Activated T-helper 17 cell treated with anti-CD3 and anti-CD28 coated beads, Interleukin-2, amount 50 U/mL, for 72 hours (primary cell): ENCODE data around the gene TUBE1. TPM values are rescaled to one million over a fixed set of nuclear protein-coding genes. Genes with fewer than 3 reads are reported as not detected.
A peak's percentile ranks its signal among the peaks of the same experiment; 100 is the strongest.
"Not testable (repeated sequence)": the region's sequence is repeated elsewhere in the genome, so short reads cannot be mapped to it uniquely, and the experiment has no call there.

Source experiments
- ATAC-seq: fragments of 150-1000 bp; cut with Tn5 transposase; replicated peaks from 2 replicates; pipeline ENCODE4 v1.10.0; 2021; ENCODE audit warnings: mild to moderate bottlenecking, moderate library complexity
- H3K27ac Mint-ChIP-seq: one replicate; pipeline ENCODE4 v1.8.0; 2022; ENCODE audit warnings: mixed read lengths
- H3K27me3 Mint-ChIP-seq: one replicate; pipeline ENCODE4 v1.8.0; 2022; ENCODE audit warnings: mixed read lengths
- H3K36me3 Mint-ChIP-seq: one replicate; pipeline ENCODE4 v1.8.0; 2022; ENCODE audit warnings: low read depth, mild to moderate bottlenecking, mixed read lengths
- H3K4me1 Mint-ChIP-seq: one replicate; pipeline ENCODE4 v1.8.0; 2022; ENCODE audit warnings: mixed read lengths
- H3K4me3 Mint-ChIP-seq: one replicate; pipeline ENCODE4 v1.8.0; 2022; ENCODE audit warnings: mild to moderate bottlenecking, mixed read lengths
- H3K9me3 Mint-ChIP-seq: one replicate; pipeline ENCODE4 v1.8.0; 2022; ENCODE audit warnings: mixed read lengths
- total RNA-seq, 2 donors: library from RNA; stranded (reverse); gene quantifications; one replicate each; pipeline ENCODE4 v1.2.3, GENCODE V29; 2022

TUBE1 gene
- total RNA-seq, result 10 to 100 TPM; 17.1 to 24.0 TPM

- H3K36me3 Mint-ChIP-seq, result peaks cover 33% of the 10 kb centered on the region
- H3K27ac Mint-ChIP-seq, result no peak within 1 kb of the TSS
- no peak within 1 kb of the TSS for H3K4me3 Mint-ChIP-seq
- no peaks in the 10 kb centered on the region for H3K4me1 Mint-ChIP-seq
- no peaks in the 10 kb centered on the region for H3K9me3 Mint-ChIP-seq
- peaks cover 14% of the 10 kb centered on the region for H3K27me3 Mint-ChIP-seq
- ATAC-seq, result peak; percentile 97
Measured at GRCh38 chr6:112087136-112087911, at the start of gene TUBE1, which contains the start of gene FAM229B. TSS of gene TUBE1 (minus strand) at chr6:112087482. CDS start at chr6:112087434, 48 bp downstream. TSS of gene FAM229B (plus strand) at chr6:112087591. CDS start at chr6:112099284, 11,693 bp downstream.

GRCh38 chr6:112130878-112131277 is 43.6 kb upstream of the TUBE1 start:
- no peaks in the 10 kb centered on the region for H3K4me1 Mint-ChIP-seq
- ATAC-seq, result no peak
- peaks cover 18% of the 10 kb centered on the region for H3K27me3 Mint-ChIP-seq
- no peak overlapping the region for H3K4me3 Mint-ChIP-seq
- H3K36me3 Mint-ChIP-seq, result no peaks in the 10 kb centered on the region
- H3K9me3 Mint-ChIP-seq, result no peaks in the 10 kb centered on the region
- no peak overlapping the region for H3K27ac Mint-ChIP-seq

- Mint-ChIP-seq H3K9me3 (no peaks in the 10 kb centered on the region), H3K27ac (no peak overlapping the region), H3K4me1 (no peaks in the 10 kb centered on the region), H3K36me3 (no peaks in the 10 kb centered on the region), H3K27me3 (peaks cover 18% of the 10 kb centered on the region), H3K4me3 (no peak overlapping the region)
- ATAC-seq, result no peak
Measured at GRCh38 chr6:112128208-112128607, 40.9 kb upstream of the TUBE1 start.

GRCh38 chr6:112123982-112124381 is 36.7 kb upstream of the TUBE1 start:
- H3K27ac Mint-ChIP-seq, result no peak overlapping the region
- no peaks in the 10 kb centered on the region for H3K4me1 Mint-ChIP-seq
- no peaks in the 10 kb centered on the region for H3K9me3 Mint-ChIP-seq
- H3K36me3 Mint-ChIP-seq, result no peaks in the 10 kb centered on the region
- H3K4me3 Mint-ChIP-seq, result no peak overlapping the region
- ATAC-seq, result no peak
- H3K27me3 Mint-ChIP-seq, result peaks cover 14% of the 10 kb centered on the region

- ATAC-seq, result no peak
- no peaks in the 10 kb centered on the region for H3K9me3 Mint-ChIP-seq
- peaks cover 10% of the 10 kb centered on the region for H3K27me3 Mint-ChIP-seq
- H3K4me1 Mint-ChIP-seq, result no peaks in the 10 kb centered on the region
- no peak overlapping the region for H3K4me3 Mint-ChIP-seq
- H3K27ac Mint-ChIP-seq, result no peak overlapping the region
- no peaks in the 10 kb centered on the region for H3K36me3 Mint-ChIP-seq
Measured at GRCh38 chr6:112122756-112123155, 35.5 kb upstream of the TUBE1 start.

GRCh38 chr6:112118034-112118433 is 30.8 kb upstream of the TUBE1 start:
- Mint-ChIP-seq H3K36me3 (no peaks in the 10 kb centered on the region), H3K9me3 (no peaks in the 10 kb centered on the region), H3K27ac (peak overlapping the region; percentile 61), H3K4me3 (no peak overlapping the region), H3K4me1 (no peaks in the 10 kb centered on the region), H3K27me3 (peaks cover 8% of the 10 kb centered on the region)
- ATAC-seq, result no peak

GRCh38 chr6:112117554-112117953 is 30.3 kb upstream of the TUBE1 start:
- ATAC-seq, result peak; percentile 65
- no peaks in the 10 kb centered on the region for H3K36me3 Mint-ChIP-seq
- no peaks in the 10 kb centered on the region for H3K4me1 Mint-ChIP-seq
- no peak overlapping the region for H3K4me3 Mint-ChIP-seq
- peak overlapping the region; percentile 61 for H3K27ac Mint-ChIP-seq
- no peaks in the 10 kb centered on the region for H3K9me3 Mint-ChIP-seq
- H3K27me3 Mint-ChIP-seq, result peaks cover 8% of the 10 kb centered on the region

GRCh38 chr6:112116221-112116620 is 28.9 kb upstream of the TUBE1 start:
- no peaks in the 10 kb centered on the region for H3K4me1 Mint-ChIP-seq
- H3K36me3 Mint-ChIP-seq, result no peaks in the 10 kb centered on the region
- ATAC-seq, result no peak
- no peak overlapping the region for H3K27ac Mint-ChIP-seq
- H3K4me3 Mint-ChIP-seq, result no peak overlapping the region
- no peaks in the 10 kb centered on the region for H3K9me3 Mint-ChIP-seq
- H3K27me3 Mint-ChIP-seq, result peaks cover 8% of the 10 kb centered on the region

- H3K36me3 Mint-ChIP-seq, result no peaks in the 10 kb centered on the region
- no peak for ATAC-seq
- no peak overlapping the region for H3K4me3 Mint-ChIP-seq
- no peak overlapping the region for H3K27ac Mint-ChIP-seq
- H3K4me1 Mint-ChIP-seq, result no peaks in the 10 kb centered on the region
- H3K9me3 Mint-ChIP-seq, result no peaks in the 10 kb centered on the region
- H3K27me3 Mint-ChIP-seq, result peaks cover 8% of the 10 kb centered on the region
Measured at GRCh38 chr6:112114577-112115223, 27.4 kb upstream of the TUBE1 start.

- H3K4me3 Mint-ChIP-seq, result no peak overlapping the region
- no peaks in the 10 kb centered on the region for H3K9me3 Mint-ChIP-seq
- no peak for ATAC-seq
- H3K36me3 Mint-ChIP-seq, result no peaks in the 10 kb centered on the region
- H3K4me1 Mint-ChIP-seq, result no peaks in the 10 kb centered on the region
- peaks cover 8% of the 10 kb centered on the region for H3K27me3 Mint-ChIP-seq
- H3K27ac Mint-ChIP-seq, result no peak overlapping the region
Measured at GRCh38 chr6:112113918-112114317, 26.6 kb upstream of the TUBE1 start.

GRCh38 chr6:112113431-112113830 is 26.1 kb upstream of the TUBE1 start:
- H3K4me3 Mint-ChIP-seq, result no peak overlapping the region
- no peak overlapping the region for H3K27ac Mint-ChIP-seq
- no peak for ATAC-seq
- peaks cover 8% of the 10 kb centered on the region for H3K27me3 Mint-ChIP-seq
- no peaks in the 10 kb centered on the region for H3K9me3 Mint-ChIP-seq
- H3K36me3 Mint-ChIP-seq, result no peaks in the 10 kb centered on the region
- H3K4me1 Mint-ChIP-seq, result no peaks in the 10 kb centered on the region

GRCh38 chr6:112109262-112109661 is 22.0 kb upstream of the TUBE1 start:
- peaks cover 7% of the 10 kb centered on the region for H3K27me3 Mint-ChIP-seq
- H3K27ac Mint-ChIP-seq, result no peak overlapping the region
- H3K4me3 Mint-ChIP-seq, result no peak overlapping the region
- H3K4me1 Mint-ChIP-seq, result no peaks in the 10 kb centered on the region
- no peaks in the 10 kb centered on the region for H3K36me3 Mint-ChIP-seq
- H3K9me3 Mint-ChIP-seq, result peaks cover 5% of the 10 kb centered on the region
- ATAC-seq, result no peak

- no peak overlapping the region for H3K27ac Mint-ChIP-seq
- ATAC-seq, result no peak
Measured at GRCh38 chr6:112106562-112106961, 19.3 kb upstream of the TUBE1 start.

GRCh38 chr6:112106026-112106425 is 18.7 kb upstream of the TUBE1 start:
- H3K27ac Mint-ChIP-seq, ATAC-seq, H3K9me3 Mint-ChIP-seq, H3K27me3 Mint-ChIP-seq, H3K36me3 Mint-ChIP-seq, H3K4me1 Mint-ChIP-seq, H3K4me3 Mint-ChIP-seq: not testable (repeated sequence)

More at GRCh38 chr6:112106562-112106961, 19.3 kb upstream of the TUBE1 start:
- Mint-ChIP-seq H3K4me1 (no peaks in the 10 kb centered on the region), H3K36me3 (no peaks in the 10 kb centered on the region), H3K4me3 (no peak overlapping the region), H3K27me3 (peaks cover 3% of the 10 kb centered on the region), H3K9me3 (peaks cover 5% of the 10 kb centered on the region)

- H3K36me3 Mint-ChIP-seq, result no peaks in the 10 kb centered on the region
- ATAC-seq, result no peak
- peaks cover 5% of the 10 kb centered on the region for H3K9me3 Mint-ChIP-seq
- no peaks in the 10 kb centered on the region for H3K4me1 Mint-ChIP-seq
- H3K27ac Mint-ChIP-seq, result no peak overlapping the region
- no peak overlapping the region for H3K4me3 Mint-ChIP-seq
- H3K27me3 Mint-ChIP-seq, result peaks cover 3% of the 10 kb centered on the region
Measured at GRCh38 chr6:112100561-112100960, 13.3 kb upstream of the TUBE1 start.
